Fibroblast of skin of left quadriceps (primary cell): ENCODE results near the gene UPB1.
"Not testable (repeated sequence)": the region's sequence is repeated elsewhere in the genome, so short reads cannot be mapped to it uniquely, and the experiment has no call there.

Experiments used
- DNase-seq, 2 experiments: peaks; one replicate each; pipeline ENCODE4 v3.0.0-alpha.2; 2013; ENCODE audit warnings: low read depth in 2 of 2

UPB1 gene

GRCh38 chr22:24535348-24535747 is 40.2 kb downstream of the UPB1 start:
- no peak for DNase-seq

- no peak for DNase-seq
These were observed 41.0 kb downstream of the UPB1 start for GRCh38 chr22:24536089-24536488.

- no peak for DNase-seq
These were observed 45.3 kb downstream of the UPB1 start for GRCh38 chr22:24540470-24540869.

- no peak for DNase-seq
These were observed 46.8 kb downstream of the UPB1 start for GRCh38 chr22:24541681-24542515.

- DNase-seq, result no peak
These were observed 47.5 kb downstream of the UPB1 start for GRCh38 chr22:24542641-24543040.

GRCh38 chr22:24543185-24543601 is 48.1 kb downstream of the UPB1 start:
- no peak for DNase-seq

GRCh38 chr22:24543679-24544243 is 48.6 kb downstream of the UPB1 start:
- DNase-seq, result no peak

- no peak for DNase-seq
These were observed 53.7 kb downstream of the UPB1 start for GRCh38 chr22:24548812-24549211.

GRCh38 chr22:24550028-24550901 is 55.1 kb downstream of the UPB1 start:
- DNase-seq, result no peak

- DNase-seq, result no peak
These were observed 55.8 kb downstream of the UPB1 start for GRCh38 chr22:24550902-24551435.

GRCh38 chr22:24552503-24553286 is 57.6 kb downstream of the UPB1 start:
- DNase-seq, result not testable (repeated sequence)

- no peak for DNase-seq
These were observed 58.6 kb downstream of the UPB1 start for GRCh38 chr22:24553597-24554312.

- DNase-seq, result no peak
These were observed 59.4 kb downstream of the UPB1 start, which contains the start of gene GUCD1 for GRCh38 chr22:24554313-24555164. Gene GUCD1 (minus strand): TSS chr22:24555138. CDS start chr22:24554991, 147 bp downstream.

- DNase-seq, result peak; percentile 98
These were observed 60.3 kb downstream of the UPB1 start, which contains the start of gene SNRPD3 for GRCh38 chr22:24555165-24556039. Gene SNRPD3 (plus strand): TSS chr22:24555999. CDS start chr22:24557675, 1,676 bp downstream.

- no peak for DNase-seq
These were observed 64.3 kb downstream of the UPB1 start for GRCh38 chr22:24559471-24559870.

GRCh38 chr22:24563246-24563645 is 68.1 kb downstream of the UPB1 start:
- no peak for DNase-seq

GRCh38 chr22:24564376-24565058 is 69.4 kb downstream of the UPB1 start:
- no peak for DNase-seq

- DNase-seq, result no peak
These were observed 69.9 kb downstream of the UPB1 start for GRCh38 chr22:24565077-24565476.
